SJCRH30 (cell line): Measurements from ENCODE around the gene THAP7. TPM values are rescaled to one million over a fixed set of nuclear protein-coding genes. Genes with fewer than 3 reads are reported as not detected.
"Not testable (repeated sequence)": the region's sequence is repeated elsewhere in the genome, so short reads cannot be mapped to it uniquely, and the experiment has no call there.

Source experiments
- DNase-seq, 2 experiments: peaks; one replicate each; pipeline ENCODE4 v3.0.0-alpha.2; 2015 to 2020
- H3K27ac ChIP-seq: fragments of 250-450 bp; sonication (Bioruptor Pico); 2 replicates; pipeline ENCODE4 v1.5.1; 2020; ENCODE audit warnings: mild to moderate bottlenecking, moderate library complexity
- H3K27me3 ChIP-seq: fragments of 250-450 bp; sonication (Bioruptor Pico); 2 replicates; pipeline ENCODE4 v1.5.1; 2020; ENCODE audit warnings: mild to moderate bottlenecking, moderate library complexity
- H3K36me3 ChIP-seq: fragments of 250-450 bp; sonication (Bioruptor Pico); 2 replicates; pipeline ENCODE4 v1.5.1; 2020; ENCODE audit warnings: mild to moderate bottlenecking, moderate library complexity
- H3K4me1 ChIP-seq: fragments of 250-450 bp; sonication (Bioruptor Pico); 2 replicates; pipeline ENCODE4 v1.5.1; 2020; ENCODE audit warnings: mild to moderate bottlenecking, moderate library complexity
- H3K4me3 ChIP-seq: fragments of 250-450 bp; sonication (Bioruptor Pico); 2 replicates; pipeline ENCODE4 v1.5.1; 2020; ENCODE audit warnings: mild to moderate bottlenecking, moderate library complexity
- H3K9me3 ChIP-seq: fragments of 250-450 bp; sonication (Bioruptor Pico); replicated peaks from 2 replicates; pipeline ENCODE4 v1.5.1; 2020; ENCODE audit warnings: mild to moderate bottlenecking, moderate library complexity
- total RNA-seq: library from RNA; depleted of rRNA; stranded (reverse); fragments of >200 nt; shearing (Covaris generic); gene quantifications from 2 replicates; pipeline ENCODE4 v1.2.3, GENCODE V29; 2014; rRNA removed

THAP7 gene
- 42.1 and 47.8 TPM in 2 replicates for total RNA-seq

- H3K27me3 ChIP-seq = no peaks in the 10 kb centered on the region
- H3K9me3 ChIP-seq = no peaks in the 10 kb centered on the region
- peak; percentile 97 for DNase-seq
- H3K36me3 ChIP-seq = peaks cover 17% of the 10 kb centered on the region
- H3K4me1 ChIP-seq = peaks cover 10% of the 10 kb centered on the region
- H3K4me3 ChIP-seq = peak within 1 kb of the TSS; percentile 90
- H3K27ac ChIP-seq = peak within 1 kb of the TSS; percentile 98
These were observed at the start of gene THAP7 for GRCh38 chr22:21001601-21002325. Gene THAP7, minus strand, starts transcription at chr22:21002118. Its CDS starts 207 bp downstream, at chr22:21001911.

DNA sequence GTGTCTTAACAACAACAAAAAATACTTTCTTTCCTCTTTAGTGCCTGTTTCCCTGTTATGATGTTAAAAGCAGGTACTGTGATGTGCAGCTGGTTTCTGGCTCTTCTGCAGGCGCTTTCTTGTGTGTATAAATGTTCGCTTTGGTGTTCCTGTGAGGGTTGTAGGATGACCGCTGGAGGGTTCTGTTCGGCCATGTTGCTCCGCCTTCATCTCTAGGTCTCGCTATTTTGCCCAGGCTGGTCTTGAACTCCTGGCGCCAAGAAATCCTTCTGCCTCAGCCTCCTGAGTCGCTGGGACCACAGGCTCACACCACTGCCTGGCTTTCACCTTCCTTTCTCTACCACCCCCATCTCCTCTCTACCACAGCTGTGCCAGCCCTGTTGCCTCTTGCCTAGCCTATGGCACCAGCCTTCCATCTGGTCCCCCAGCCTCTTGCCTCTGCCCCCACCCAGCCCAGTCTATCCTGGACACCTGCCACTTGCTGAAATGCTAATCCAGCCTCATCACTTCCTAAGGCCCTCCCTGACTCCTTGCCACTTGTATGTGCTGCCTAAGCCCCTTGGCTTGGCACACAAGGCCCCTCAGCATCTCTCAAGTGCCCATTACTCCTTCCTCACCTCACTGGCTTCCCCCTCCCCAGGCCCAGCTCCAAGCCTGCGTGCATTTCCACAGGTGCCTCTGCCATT, 49.4 kb upstream of the THAP7 start:
- Histone ChIP-seq H3K27me3 (no peaks in the 10 kb centered on the region), H3K36me3 (no peaks in the 10 kb centered on the region), H3K27ac (no peak overlapping the region), H3K9me3 (no peaks in the 10 kb centered on the region), H3K4me3 (no peak overlapping the region), H3K4me1 (peaks cover 11% of the 10 kb centered on the region)
- DNase-seq = no peak

- H3K27ac ChIP-seq, H3K4me3 ChIP-seq, H3K27me3 ChIP-seq, H3K9me3 ChIP-seq, H3K36me3 ChIP-seq, DNase-seq: not testable (repeated sequence)
- H3K4me1 ChIP-seq = peaks cover 18% of the 10 kb centered on the region
These were observed 47.0 kb upstream of the THAP7 start for GRCh38 chr22:21048965-21049364.

DNA sequence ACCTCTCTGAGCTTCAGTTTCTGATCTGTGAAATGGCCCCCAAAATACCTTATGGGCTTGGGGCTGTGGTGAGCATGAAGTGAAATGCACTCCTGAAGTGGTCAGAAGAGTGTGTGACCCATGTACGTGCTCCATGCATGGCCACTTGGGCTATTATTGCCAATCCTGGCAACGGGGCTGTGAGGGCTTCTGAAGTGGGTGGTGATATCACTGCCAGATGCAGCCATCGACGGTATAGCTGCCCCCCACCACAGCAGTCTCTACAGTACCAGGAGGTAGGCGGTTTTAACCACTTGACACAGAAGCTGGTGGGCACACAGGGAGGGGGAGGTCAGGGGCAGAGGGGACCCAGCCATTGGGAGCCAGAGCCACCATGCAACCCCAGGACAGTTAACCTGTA, 46.5 kb upstream of the THAP7 start:
- not testable (repeated sequence) for H3K36me3 ChIP-seq, H3K9me3 ChIP-seq, DNase-seq, H3K27ac ChIP-seq, H3K4me3 ChIP-seq, H3K27me3 ChIP-seq
- H3K4me1 ChIP-seq = peaks cover 23% of the 10 kb centered on the region

DNA sequence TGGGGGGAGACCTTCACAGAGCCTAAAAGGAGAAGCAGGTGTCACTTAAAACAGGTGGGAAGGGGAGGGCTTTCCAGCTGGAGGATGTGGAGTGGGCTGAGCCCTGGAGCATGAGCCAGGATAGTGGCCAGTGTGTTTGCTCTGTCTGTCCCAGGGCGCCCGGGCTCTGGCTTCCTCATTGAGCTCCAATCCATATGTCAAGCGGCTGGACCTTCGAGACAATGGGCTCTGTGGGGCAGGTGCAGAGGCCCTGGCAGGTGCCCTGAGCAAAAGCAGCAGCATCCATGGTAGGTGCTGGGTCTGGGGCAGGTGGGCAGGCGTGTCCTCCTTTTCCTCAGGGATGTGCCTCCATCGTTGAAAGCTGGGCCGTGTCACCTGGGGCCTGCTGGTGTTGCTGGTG, 45.8 kb upstream of the THAP7 start:
- H3K27ac ChIP-seq = no peak overlapping the region
- H3K27me3 ChIP-seq = no peaks in the 10 kb centered on the region
- no peak for DNase-seq
- no peaks in the 10 kb centered on the region for H3K9me3 ChIP-seq
- H3K36me3 ChIP-seq = no peaks in the 10 kb centered on the region
- no peak overlapping the region for H3K4me3 ChIP-seq
- peaks cover 24% of the 10 kb centered on the region for H3K4me1 ChIP-seq

GRCh38 chr22:21047035-21047661, 45.2 kb upstream of the THAP7 start:
- no peak for DNase-seq
- no peak overlapping the region for H3K27ac ChIP-seq
- H3K27me3 ChIP-seq = no peaks in the 10 kb centered on the region
- peaks cover 24% of the 10 kb centered on the region for H3K4me1 ChIP-seq
- no peak overlapping the region for H3K4me3 ChIP-seq
- H3K9me3 ChIP-seq = no peaks in the 10 kb centered on the region
- H3K36me3 ChIP-seq = no peaks in the 10 kb centered on the region

DNA sequence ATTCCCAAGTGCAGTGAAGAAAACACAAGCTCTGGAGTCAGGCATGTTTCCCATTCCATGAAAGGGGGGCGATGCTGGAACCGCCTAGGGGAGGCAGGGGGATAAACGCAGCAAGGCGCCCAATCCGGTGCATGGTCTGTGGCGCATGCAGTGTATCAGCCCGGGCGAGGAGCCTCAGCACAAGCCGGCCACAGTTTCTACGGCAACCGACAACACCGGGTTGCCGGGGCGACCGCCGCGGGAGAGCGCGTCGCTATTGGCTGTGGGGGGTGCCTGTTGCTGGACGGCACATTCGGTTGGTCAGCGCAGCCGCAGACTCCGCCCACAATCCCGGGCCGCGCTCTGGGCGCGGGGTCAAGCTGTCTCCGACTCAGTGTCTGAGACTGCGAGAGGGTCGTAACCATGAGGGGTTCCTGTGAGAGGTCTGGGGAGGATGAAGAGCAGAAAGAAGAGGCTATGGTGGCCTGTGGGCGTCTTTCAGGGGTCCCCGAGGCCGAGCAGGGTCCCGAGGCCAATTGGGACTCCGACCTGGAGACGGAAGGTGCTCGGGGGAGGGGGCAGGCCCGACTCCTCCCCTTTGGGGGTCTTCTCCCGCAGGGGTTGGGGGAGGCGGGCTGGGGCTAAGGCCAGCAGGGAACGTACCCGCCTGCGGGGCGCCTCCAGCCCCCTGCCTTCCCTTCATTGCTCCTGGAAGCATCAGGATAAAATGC, 43.8 kb upstream of the THAP7 start, which contains the start of gene LRRC74B:
Gene LRRC74B (plus strand): TSS at position 362 of the 710 bp plus-strand sequence. CDS start 41 bp downstream, at position 403.
- Histone ChIP-seq H3K9me3 (no peaks in the 10 kb centered on the region), H3K36me3 (no peaks in the 10 kb centered on the region), H3K27me3 (no peaks in the 10 kb centered on the region), H3K4me3 (peak within 1 kb of the TSS; percentile 63), H3K4me1 (peaks cover 24% of the 10 kb centered on the region), H3K27ac (peak within 1 kb of the TSS; percentile 86)
- peak; percentile 92 to 93 for DNase-seq

GRCh38 chr22:21044931-21045584, 43.1 kb upstream of the THAP7 start:
- H3K9me3 ChIP-seq = no peaks in the 10 kb centered on the region
- H3K4me1 ChIP-seq = peaks cover 28% of the 10 kb centered on the region
- H3K4me3 ChIP-seq = peak overlapping the region; percentile 63
- peak; percentile 86 to 93 for DNase-seq
- peak overlapping the region; percentile 86 for H3K27ac ChIP-seq
- H3K27me3 ChIP-seq = no peaks in the 10 kb centered on the region
- H3K36me3 ChIP-seq = no peaks in the 10 kb centered on the region

- Histone ChIP-seq H3K4me3 (peak overlapping the region; percentile 47), H3K4me1 (peaks cover 31% of the 10 kb centered on the region), H3K27ac (peak overlapping the region; percentile 86), H3K27me3 (no peaks in the 10 kb centered on the region), H3K9me3 (no peaks in the 10 kb centered on the region), H3K36me3 (no peaks in the 10 kb centered on the region)
- peak in 1 of 2 experiments; percentile 36 for DNase-seq
These were observed 42.1 kb upstream of the THAP7 start for GRCh38 chr22:21043860-21044535.

DNA sequence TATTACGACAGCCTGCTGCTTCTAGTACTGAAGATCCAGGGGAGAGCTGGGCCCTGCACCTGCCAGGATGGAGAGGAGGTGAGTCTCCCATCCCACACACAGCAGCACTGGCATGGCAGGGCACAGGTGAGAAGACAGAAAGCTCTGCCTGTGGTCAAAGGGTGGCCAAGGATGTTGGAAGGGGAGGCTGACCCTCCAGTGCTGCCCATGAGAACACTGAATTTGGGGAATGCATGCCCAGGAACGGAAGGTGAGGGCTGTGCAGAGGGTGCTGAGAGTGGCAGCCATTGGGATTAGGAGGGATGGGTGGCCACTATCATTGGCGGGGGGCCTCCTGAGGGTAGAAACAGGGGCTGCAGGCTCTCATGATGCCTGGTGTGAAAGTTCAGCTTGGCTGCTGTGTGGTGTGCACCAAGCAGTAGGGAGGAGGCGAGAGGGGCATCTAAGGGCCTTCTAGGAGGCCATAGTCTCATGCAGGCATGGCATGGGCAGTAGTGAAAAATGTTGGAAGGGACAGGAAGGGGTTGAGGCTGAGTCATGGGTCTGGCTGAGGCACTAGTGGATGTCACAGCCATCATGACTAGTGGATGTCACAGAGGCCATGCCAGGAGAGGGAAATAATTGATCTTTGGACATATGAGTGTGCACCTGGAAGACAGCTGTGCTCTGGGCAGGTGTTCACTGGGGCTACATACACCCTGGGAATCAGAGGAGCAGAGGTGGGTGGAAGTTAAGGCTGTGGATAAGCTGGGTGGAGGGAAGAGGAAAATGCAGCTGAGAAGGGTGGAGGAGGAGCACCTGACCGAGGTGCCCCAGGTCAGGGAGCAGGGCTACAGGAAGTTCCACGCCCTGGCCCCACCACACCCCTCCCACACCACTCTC, 41.3 kb upstream of the THAP7 start:
- DNase-seq = no peak
- H3K9me3 ChIP-seq = no peaks in the 10 kb centered on the region
- H3K4me3 ChIP-seq = no peak overlapping the region
- H3K36me3 ChIP-seq = no peaks in the 10 kb centered on the region
- no peak overlapping the region for H3K27ac ChIP-seq
- peaks cover 36% of the 10 kb centered on the region for H3K4me1 ChIP-seq
- H3K27me3 ChIP-seq = no peaks in the 10 kb centered on the region

- Histone ChIP-seq H3K27me3 (no peaks in the 10 kb centered on the region), H3K36me3 (no peaks in the 10 kb centered on the region), H3K4me3 (no peak overlapping the region), H3K27ac (no peak overlapping the region), H3K4me1 (peaks cover 38% of the 10 kb centered on the region), H3K9me3 (no peaks in the 10 kb centered on the region)
- DNase-seq = peak in 1 of 2 experiments; percentile 39
These were observed 40.0 kb upstream of the THAP7 start for GRCh38 chr22:21041937-21042336.

DNA sequence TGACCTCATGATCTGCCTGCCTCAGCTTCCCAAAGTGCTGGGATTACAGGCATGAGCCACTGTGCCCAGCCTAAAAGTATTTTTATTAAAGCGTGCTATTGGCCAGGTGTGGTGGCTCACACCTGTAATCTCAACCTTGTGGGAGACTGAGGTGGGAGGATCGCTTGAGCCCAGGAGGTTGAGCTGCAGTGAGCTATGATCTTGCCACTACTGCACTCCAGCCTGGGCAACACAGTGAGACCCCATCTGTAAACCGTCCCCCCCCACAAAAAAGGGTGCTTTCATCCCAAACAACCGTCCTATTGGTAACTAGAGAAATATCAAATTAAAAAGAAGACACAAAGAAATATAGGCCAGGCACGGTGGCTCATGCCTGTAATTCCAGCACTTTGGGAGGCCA, 37.2 kb upstream of the THAP7 start:
- DNase-seq, H3K9me3 ChIP-seq, H3K4me3 ChIP-seq, H3K36me3 ChIP-seq, H3K27me3 ChIP-seq: not testable (repeated sequence)
- H3K27ac ChIP-seq = peak overlapping the region; percentile 79
- H3K4me1 ChIP-seq = peaks cover 30% of the 10 kb centered on the region

DNA sequence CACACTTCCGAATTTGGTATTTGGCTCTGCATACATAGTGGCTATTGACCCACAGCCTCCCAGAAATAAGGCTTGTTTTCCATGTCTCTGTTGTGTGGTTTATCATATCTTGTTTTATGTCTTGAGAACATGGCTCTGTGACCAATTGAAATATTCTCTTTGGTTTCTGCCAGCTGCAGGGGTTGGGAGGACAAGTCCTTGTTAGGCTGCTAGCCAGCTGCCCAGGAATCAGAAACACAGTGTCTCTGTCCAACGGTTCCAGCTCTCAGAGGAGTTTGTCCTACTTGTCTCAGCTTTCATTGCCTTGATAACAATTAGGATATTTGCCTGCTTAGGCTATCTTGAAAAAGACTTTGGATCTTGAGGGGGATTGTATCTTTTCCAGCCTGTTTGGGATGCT, 36.5 kb upstream of the THAP7 start:
- no peaks in the 10 kb centered on the region for H3K27me3 ChIP-seq
- peak; percentile 78 to 89 for DNase-seq
- no peaks in the 10 kb centered on the region for H3K36me3 ChIP-seq
- H3K27ac ChIP-seq = peak overlapping the region; percentile 79
- H3K9me3 ChIP-seq = no peaks in the 10 kb centered on the region
- H3K4me3 ChIP-seq = no peak overlapping the region
- H3K4me1 ChIP-seq = peaks cover 23% of the 10 kb centered on the region
